Jurkat, Clone E6-1 (cell line): ENCODE results near the gene FAM83B.
"Not testable (repeated sequence)": the region's sequence is repeated elsewhere in the genome, so short reads cannot be mapped to it uniquely, and the experiment has no call there.

ENCODE experiments used
- DNase-seq: peaks from one replicate; pipeline ENCODE4 v3.0.0-alpha.2; 2011; ENCODE audit warnings: low read depth, low spot score
- H3K4me3 ChIP-seq: 2 replicates; pipeline ENCODE4 v1.5.1; 2011; ENCODE audit warnings: mild to moderate bottlenecking, low read length, control low read depth, moderate library complexity

The FAM83B gene

GRCh38 chr6:54957698-54958097, 111.1 kb downstream of the FAM83B start:
- no peak overlapping the region for H3K4me3 ChIP-seq
- no peak for DNase-seq

GRCh38 chr6:54958446-54958845, 111.9 kb downstream of the FAM83B start:
- DNase-seq, result no peak
- H3K4me3 ChIP-seq, result no peak overlapping the region

GRCh38 chr6:54959820-54960219, 113.2 kb downstream of the FAM83B start:
- DNase-seq, result no peak

GRCh38 chr6:54961372-54961771, 114.8 kb downstream of the FAM83B start:
- H3K4me3 ChIP-seq, DNase-seq: not testable (repeated sequence)

More at GRCh38 chr6:54959820-54960219, 113.2 kb downstream of the FAM83B start:
- no peak overlapping the region for H3K4me3 ChIP-seq

- no peak for DNase-seq
- no peak overlapping the region for H3K4me3 ChIP-seq
These were observed 123.8 kb downstream of the FAM83B start for GRCh38 chr6:54970337-54970736.

- DNase-seq, result no peak
- H3K4me3 ChIP-seq, result no peak overlapping the region
These were observed 125.3 kb downstream of the FAM83B start for GRCh38 chr6:54971825-54972224.

- not testable (repeated sequence) for DNase-seq, H3K4me3 ChIP-seq
These were observed 132.6 kb downstream of the FAM83B start for GRCh38 chr6:54979161-54979560.

- no peak overlapping the region for H3K4me3 ChIP-seq
- no peak for DNase-seq
These were observed 134.1 kb downstream of the FAM83B start for GRCh38 chr6:54980511-54981275.

- DNase-seq, result no peak
- H3K4me3 ChIP-seq, result no peak overlapping the region
These were observed 134.7 kb downstream of the FAM83B start for GRCh38 chr6:54981276-54981609.

GRCh38 chr6:54981647-54982046, 135.1 kb downstream of the FAM83B start:
- no peak for DNase-seq
- no peak overlapping the region for H3K4me3 ChIP-seq

- no peak overlapping the region for H3K4me3 ChIP-seq
- no peak for DNase-seq
These were observed 141.2 kb downstream of the FAM83B start for GRCh38 chr6:54987633-54988290.

GRCh38 chr6:54988576-54988975, 142.0 kb downstream of the FAM83B start:
- DNase-seq, result no peak
- H3K4me3 ChIP-seq, result no peak overlapping the region

- DNase-seq, result no peak
- H3K4me3 ChIP-seq, result no peak overlapping the region
These were observed 143.4 kb downstream of the FAM83B start for GRCh38 chr6:54990001-54990400.
